ENCODE data around the gene TMEM53. TPM values are rescaled to one million over a fixed set of nuclear protein-coding genes. Genes with fewer than 3 reads are reported as not detected.

TMEM53 gene
- total RNA-seq, 1 donor from 2014 or later: 7.3 TPM

DNA sequence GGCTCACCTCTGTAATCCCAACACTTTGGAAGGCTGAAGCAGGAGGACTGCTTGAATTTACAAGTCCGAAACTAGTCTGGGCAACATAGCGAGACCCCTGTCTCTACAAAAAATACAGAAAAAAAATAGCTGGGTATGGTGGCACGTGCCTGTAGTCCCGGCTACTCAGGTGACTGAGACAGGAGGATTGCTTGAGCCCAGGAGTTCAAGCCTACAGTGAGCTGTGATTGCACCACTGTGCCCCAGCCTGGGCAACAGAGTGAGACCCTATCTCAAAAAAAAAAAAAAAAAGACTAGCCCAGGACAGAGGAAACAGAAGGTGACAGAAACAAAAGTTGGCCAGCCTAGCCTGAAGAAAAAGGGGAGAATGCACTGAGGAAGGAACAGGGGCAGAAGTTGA, 21.4 kb upstream of the TMEM53 start:
- Mint-ChIP-seq H3K27ac (ENCODE audit: unreplicated experiment) (no peak overlapping the region), H3K27me3 (ENCODE audit: low read depth, unreplicated experiment) (peaks cover 5% of the 10 kb centered on the region), H3K9me3 (ENCODE audit: unreplicated experiment) (no peaks in the 10 kb centered on the region), H3K4me1 (ENCODE audit: low read depth, unreplicated experiment) (no peaks in the 10 kb centered on the region), H3K36me3 (ENCODE audit: low read depth, unreplicated experiment) (peaks cover 11% of the 10 kb centered on the region), H3K4me3 (ENCODE audit: unreplicated experiment) (no peak overlapping the region)
- H3K9me3 ChIP-seq (ENCODE audit: insufficient read depth, low read depth, low read length): no peaks in the 10 kb centered on the region
- no peaks in the 10 kb centered on the region for H3K36me3 ChIP-seq (ENCODE audit: insufficient read depth, low read length)
- H4K20me1 ChIP-seq (ENCODE audit: insufficient read depth, low read length): no peaks in the 10 kb centered on the region
- no peaks in the 10 kb centered on the region for H3K4me1 ChIP-seq (ENCODE audit: insufficient read depth, low read length)
- DNase-seq (ENCODE audit: low read depth) (no peak), FAIRE-seq (no peak)
- no peaks in the 10 kb centered on the region for H3K79me2 ChIP-seq (ENCODE audit: insufficient read depth, low read length)
- H3K27ac ChIP-seq (ENCODE audit: low read depth, low read length): no peak overlapping the region
- H3K9ac ChIP-seq (ENCODE audit: low read length): no peak overlapping the region
- H2AFZ ChIP-seq (ENCODE audit: low read depth, low read length): no peak overlapping the region
- no peak overlapping the region for H3K4me2 ChIP-seq (ENCODE audit: low read length)
- TF ChIP-seq EZH2 (IDR thresholded peaks at IDR 0.05; ENCODE audit: insufficient read depth, low read length): no peak
- TF ChIP-seq, protein P1, sequence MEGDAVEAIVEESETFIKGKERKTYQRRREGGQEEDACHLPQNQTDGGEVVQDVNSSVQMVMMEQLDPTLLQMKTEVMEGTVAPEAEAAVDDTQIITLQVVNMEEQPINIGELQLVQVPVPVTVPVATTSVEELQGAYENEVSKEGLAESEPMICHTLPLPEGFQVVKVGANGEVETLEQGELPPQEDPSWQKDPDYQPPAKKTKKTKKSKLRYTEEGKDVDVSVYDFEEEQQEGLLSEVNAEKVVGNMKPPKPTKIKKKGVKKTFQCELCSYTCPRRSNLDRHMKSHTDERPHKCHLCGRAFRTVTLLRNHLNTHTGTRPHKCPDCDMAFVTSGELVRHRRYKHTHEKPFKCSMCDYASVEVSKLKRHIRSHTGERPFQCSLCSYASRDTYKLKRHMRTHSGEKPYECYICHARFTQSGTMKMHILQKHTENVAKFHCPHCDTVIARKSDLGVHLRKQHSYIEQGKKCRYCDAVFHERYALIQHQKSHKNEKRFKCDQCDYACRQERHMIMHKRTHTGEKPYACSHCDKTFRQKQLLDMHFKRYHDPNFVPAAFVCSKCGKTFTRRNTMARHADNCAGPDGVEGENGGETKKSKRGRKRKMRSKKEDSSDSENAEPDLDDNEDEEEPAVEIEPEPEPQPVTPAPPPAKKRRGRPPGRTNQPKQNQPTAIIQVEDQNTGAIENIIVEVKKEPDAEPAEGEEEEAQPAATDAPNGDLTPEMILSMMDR (IDR thresholded peaks at IDR 0.05; ENCODE audit: insufficient read depth, low read depth, low read length): no peak
- peaks cover 7% of the 10 kb centered on the region for H3K27me3 ChIP-seq (ENCODE audit: insufficient read depth, low read length)
- H3K4me3 ChIP-seq (ENCODE audit: insufficient read depth, low read depth, low read length): no peak overlapping the region

GRCh38 chr1:44694863-44695478, 20.7 kb upstream of the TMEM53 start:
- H3K4me2 ChIP-seq (ENCODE audit: low read length): no peak overlapping the region
- no peak overlapping the region for H3K4me3 ChIP-seq (ENCODE audit: insufficient read depth, low read depth, low read length)
- peaks cover 9% of the 10 kb centered on the region for H3K27me3 ChIP-seq (ENCODE audit: insufficient read depth, low read length)
- H3K36me3 Mint-ChIP-seq (ENCODE audit: low read depth, unreplicated experiment): peaks cover 11% of the 10 kb centered on the region
- no peak for DNase-seq (ENCODE audit: low read depth)
- no peak overlapping the region for H3K27ac ChIP-seq (ENCODE audit: low read depth, low read length)
- H3K9me3 Mint-ChIP-seq (ENCODE audit: unreplicated experiment): no peaks in the 10 kb centered on the region
- H3K4me1 Mint-ChIP-seq (ENCODE audit: low read depth, unreplicated experiment): no peaks in the 10 kb centered on the region
- no peaks in the 10 kb centered on the region for H4K20me1 ChIP-seq (ENCODE audit: insufficient read depth, low read length)
- no peaks in the 10 kb centered on the region for H3K4me1 ChIP-seq (ENCODE audit: insufficient read depth, low read length)
- no peak overlapping the region for H2AFZ ChIP-seq (ENCODE audit: low read depth, low read length)
- H3K9ac ChIP-seq (ENCODE audit: low read length): no peak overlapping the region
- peaks cover 4% of the 10 kb centered on the region for H3K27me3 Mint-ChIP-seq (ENCODE audit: low read depth, unreplicated experiment)
- no peaks in the 10 kb centered on the region for H3K79me2 ChIP-seq (ENCODE audit: insufficient read depth, low read length)
- H3K9me3 ChIP-seq (ENCODE audit: insufficient read depth, low read depth, low read length): no peaks in the 10 kb centered on the region
- H3K4me3 Mint-ChIP-seq (ENCODE audit: unreplicated experiment): no peak overlapping the region
- no peak for FAIRE-seq
- H3K27ac Mint-ChIP-seq (ENCODE audit: unreplicated experiment): no peak overlapping the region
- no peaks in the 10 kb centered on the region for H3K36me3 ChIP-seq (ENCODE audit: insufficient read depth, low read length)
- no peak for TF ChIP-seq EZH2 (IDR thresholded peaks at IDR 0.05; ENCODE audit: insufficient read depth, low read length)
- TF ChIP-seq, protein P1 (IDR thresholded peaks at IDR 0.05; ENCODE audit: insufficient read depth, low read depth, low read length): no peak

DNA sequence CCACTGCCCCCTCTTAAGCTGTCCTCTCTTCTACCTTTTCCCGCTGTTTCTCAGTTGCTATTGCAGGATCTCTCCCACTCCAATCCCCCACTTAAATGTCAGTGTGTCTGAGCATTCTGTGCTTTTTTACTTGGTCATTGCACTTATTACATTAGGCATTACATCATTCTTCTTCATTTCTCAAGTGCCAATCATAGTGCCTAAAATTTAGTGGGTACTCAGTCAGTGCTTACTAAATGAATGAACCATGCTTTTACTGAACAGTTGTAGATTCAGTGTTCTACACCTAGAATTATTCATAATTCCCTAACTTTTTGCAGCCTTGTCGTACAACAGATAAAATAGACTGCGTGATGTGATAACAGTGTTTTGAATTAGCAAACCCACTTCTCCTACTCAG, 19.6 kb upstream of the TMEM53 start:
- Mint-ChIP-seq H3K9me3 (ENCODE audit: unreplicated experiment) (no peaks in the 10 kb centered on the region), H3K4me3 (ENCODE audit: unreplicated experiment) (no peak overlapping the region), H3K27ac (ENCODE audit: unreplicated experiment) (no peak overlapping the region), H3K4me1 (ENCODE audit: low read depth, unreplicated experiment) (no peaks in the 10 kb centered on the region), H3K36me3 (ENCODE audit: low read depth, unreplicated experiment) (peaks cover 11% of the 10 kb centered on the region), H3K27me3 (ENCODE audit: low read depth, unreplicated experiment) (peaks cover 2% of the 10 kb centered on the region)
- no peaks in the 10 kb centered on the region for H4K20me1 ChIP-seq (ENCODE audit: insufficient read depth, low read length)
- H2AFZ ChIP-seq (ENCODE audit: low read depth, low read length): no peak overlapping the region
- H3K9ac ChIP-seq (ENCODE audit: low read length): no peak overlapping the region
- H3K27me3 ChIP-seq (ENCODE audit: insufficient read depth, low read length): peaks cover 9% of the 10 kb centered on the region
- no peak overlapping the region for H3K4me3 ChIP-seq (ENCODE audit: insufficient read depth, low read depth, low read length)
- TF ChIP-seq EZH2 (IDR thresholded peaks at IDR 0.05; ENCODE audit: insufficient read depth, low read length): no peak
- TF ChIP-seq, protein P1 (IDR thresholded peaks at IDR 0.05; ENCODE audit: insufficient read depth, low read depth, low read length): no peak
- no peak for FAIRE-seq
- no peaks in the 10 kb centered on the region for H3K9me3 ChIP-seq (ENCODE audit: insufficient read depth, low read depth, low read length)
- no peak overlapping the region for H3K27ac ChIP-seq (ENCODE audit: low read depth, low read length)
- no peaks in the 10 kb centered on the region for H3K36me3 ChIP-seq (ENCODE audit: insufficient read depth, low read length)
- no peak for DNase-seq (ENCODE audit: low read depth)
- no peaks in the 10 kb centered on the region for H3K4me1 ChIP-seq (ENCODE audit: insufficient read depth, low read length)
- H3K79me2 ChIP-seq (ENCODE audit: insufficient read depth, low read length): no peaks in the 10 kb centered on the region
- no peak overlapping the region for H3K4me2 ChIP-seq (ENCODE audit: low read length)

All from astrocyte (in vitro differentiated cells and primary cell).